IPS-15b (cell line): ENCODE data around the gene ZFHX3.

Source experiments
- H3K27me3 ChIP-seq: one replicate; pipeline ENCODE4 v1.6.1; 2013; ENCODE audit warnings: low read length; ENCODE audit not compliant: control insufficient read depth, insufficient read depth
- H3K36me3 ChIP-seq: one replicate; pipeline ENCODE4 v1.6.1; 2013; ENCODE audit warnings: low read length; ENCODE audit not compliant: control insufficient read depth, insufficient read depth
- H3K4me1 ChIP-seq: one replicate; pipeline ENCODE4 v1.6.1; 2013; ENCODE audit warnings: mild to moderate bottlenecking, low read length; ENCODE audit not compliant: control insufficient read depth, insufficient read depth
- H3K4me3 ChIP-seq: one replicate; pipeline ENCODE4 v1.5.1; 2013; ENCODE audit warnings: low read depth, low read length
- H3K9ac ChIP-seq: one replicate; pipeline ENCODE4 v1.6.1; 2013; ENCODE audit warnings: low read depth, mild to moderate bottlenecking, low read length
- H3K9me3 ChIP-seq: one replicate; pipeline ENCODE4 v1.6.1; 2013; ENCODE audit warnings: mild to moderate bottlenecking, low read length; ENCODE audit not compliant: control insufficient read depth, insufficient read depth

Gene ZFHX3

DNA sequence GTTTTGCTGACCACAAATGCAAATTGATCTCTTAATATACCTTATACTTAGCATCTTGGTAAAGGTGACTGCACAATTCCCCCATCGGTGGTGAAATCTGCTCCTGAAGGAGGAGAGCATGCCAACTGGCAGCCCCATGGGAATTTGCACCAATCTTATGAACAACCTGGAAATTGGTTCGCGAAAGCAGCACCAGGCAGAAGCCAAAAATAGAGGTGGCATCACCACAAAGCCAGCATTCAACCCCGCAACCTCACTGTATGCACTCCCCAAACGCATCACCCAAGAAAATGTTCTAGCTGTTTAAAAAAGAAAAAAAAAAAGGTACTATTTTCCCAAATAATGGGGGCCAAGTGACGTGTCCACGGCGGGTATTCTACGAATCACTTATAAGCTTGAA, 213.4 kb downstream of the ZFHX3 start:
- Histone ChIP-seq H3K27me3 (no peaks in the 10 kb centered on the region), H3K4me1 (peaks cover 2% of the 10 kb centered on the region), H3K9ac (no peak overlapping the region), H3K9me3 (no peaks in the 10 kb centered on the region), H3K36me3 (no peaks in the 10 kb centered on the region), H3K4me3 (no peak overlapping the region)

DNA sequence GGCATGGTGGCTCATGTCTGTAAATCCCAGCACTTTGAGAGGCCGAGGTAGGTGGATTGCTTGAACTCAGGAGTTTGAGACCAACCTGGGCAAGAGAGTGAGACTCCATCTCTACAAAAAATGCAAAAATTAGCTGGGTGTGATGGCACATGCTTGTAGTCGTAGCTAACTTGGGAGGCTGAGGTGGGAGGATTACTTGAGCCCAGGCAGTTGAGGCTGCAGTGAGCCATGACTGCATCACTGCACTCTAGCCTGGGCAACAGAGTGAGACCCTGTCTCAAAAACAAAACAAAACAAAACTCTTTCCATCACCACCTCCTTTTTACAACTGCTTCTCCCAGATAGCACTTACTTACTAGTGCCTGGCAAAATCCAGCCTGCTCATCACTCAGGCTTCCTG, 214.0 kb downstream of the ZFHX3 start:
- no peaks in the 10 kb centered on the region for H3K36me3 ChIP-seq
- H3K9ac ChIP-seq: no peak overlapping the region
- H3K27me3 ChIP-seq: no peaks in the 10 kb centered on the region
- no peak overlapping the region for H3K4me3 ChIP-seq
- no peaks in the 10 kb centered on the region for H3K9me3 ChIP-seq
- peaks cover 2% of the 10 kb centered on the region for H3K4me1 ChIP-seq

DNA sequence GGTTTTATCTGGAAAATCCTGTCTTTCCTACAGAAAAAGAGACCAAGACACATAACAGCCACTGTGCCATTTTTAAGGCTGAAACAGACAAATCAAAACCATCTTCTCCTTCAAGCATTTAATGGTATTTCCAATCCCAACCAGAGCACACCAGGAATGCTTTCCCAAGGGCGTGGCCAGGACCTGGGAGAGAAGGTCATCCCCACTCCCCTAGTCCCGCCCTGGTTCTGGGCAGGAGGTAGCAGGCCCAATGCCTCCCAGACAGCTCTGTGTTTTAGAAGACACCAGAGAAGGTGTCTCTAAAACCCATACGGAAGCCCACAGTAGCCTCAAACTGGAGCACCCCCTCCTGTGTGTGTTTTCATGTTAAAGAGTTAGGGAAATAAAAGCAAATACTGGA, 214.4 kb downstream of the ZFHX3 start:
- H3K9me3 ChIP-seq: no peaks in the 10 kb centered on the region
- H3K4me1 ChIP-seq: peaks cover 2% of the 10 kb centered on the region
- H3K9ac ChIP-seq: no peak overlapping the region
- no peaks in the 10 kb centered on the region for H3K27me3 ChIP-seq
- no peaks in the 10 kb centered on the region for H3K36me3 ChIP-seq
- H3K4me3 ChIP-seq: no peak overlapping the region

- Histone ChIP-seq H3K9ac (no peak overlapping the region), H3K9me3 (no peaks in the 10 kb centered on the region), H3K4me1 (peaks cover 2% of the 10 kb centered on the region), H3K36me3 (no peaks in the 10 kb centered on the region), H3K27me3 (no peaks in the 10 kb centered on the region), H3K4me3 (no peak overlapping the region)
Observed at GRCh38 chr16:72832621-72833248, 215.2 kb downstream of the ZFHX3 start.

DNA sequence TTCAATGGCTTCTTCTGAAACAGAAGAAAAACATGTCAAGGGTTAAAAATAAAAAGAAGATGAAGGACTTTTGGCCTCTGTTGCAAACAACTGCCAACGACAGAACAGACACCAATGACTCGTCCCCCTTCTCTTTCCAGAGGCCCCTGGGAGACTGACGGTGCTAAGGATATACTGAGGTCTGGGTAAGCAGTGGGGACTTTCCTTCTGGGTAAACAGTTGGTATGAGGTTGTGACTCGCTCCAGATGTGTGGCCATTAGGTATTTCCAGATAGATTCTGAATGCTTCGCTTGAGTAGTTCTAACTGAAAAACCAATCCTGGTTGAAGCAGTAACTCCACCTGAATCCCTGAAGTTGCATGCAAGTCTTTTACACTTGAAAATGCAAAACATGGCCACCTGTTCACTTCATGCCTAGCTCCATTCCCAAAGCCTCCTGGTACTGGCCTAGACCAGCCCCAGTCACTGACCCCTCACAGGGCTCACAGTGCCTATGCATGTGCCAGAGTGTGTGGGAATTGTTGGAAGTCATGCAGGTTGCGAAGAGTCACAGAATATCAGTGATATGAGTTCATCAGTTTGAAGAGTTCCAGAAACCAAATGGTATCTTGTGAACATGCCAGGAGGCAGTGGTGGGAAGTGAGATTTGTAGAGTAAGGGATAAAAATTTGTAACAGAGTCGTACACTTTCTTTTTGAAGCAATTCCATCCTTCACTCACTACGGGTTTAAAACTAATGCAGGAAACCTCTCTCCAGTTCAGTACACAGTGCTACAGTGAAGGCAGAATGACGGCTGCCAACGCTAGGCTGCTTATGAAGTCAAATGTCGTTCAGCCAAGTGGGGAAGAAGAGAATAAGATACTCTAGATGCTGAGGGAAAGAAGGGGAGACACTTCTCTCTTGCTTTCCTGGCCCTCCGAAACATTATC, 217.8 kb downstream of the ZFHX3 start:
- H3K9ac ChIP-seq: no peak overlapping the region
- no peaks in the 10 kb centered on the region for H3K36me3 ChIP-seq
- H3K4me1 ChIP-seq: peaks cover 2% of the 10 kb centered on the region
- no peak overlapping the region for H3K4me3 ChIP-seq
- H3K27me3 ChIP-seq: no peaks in the 10 kb centered on the region
- no peaks in the 10 kb centered on the region for H3K9me3 ChIP-seq

- Histone ChIP-seq H3K9me3 (no peaks in the 10 kb centered on the region), H3K36me3 (no peaks in the 10 kb centered on the region), H3K4me1 (peaks cover 2% of the 10 kb centered on the region), H3K4me3 (no peak overlapping the region), H3K27me3 (no peaks in the 10 kb centered on the region), H3K9ac (no peak overlapping the region)
Observed at GRCh38 chr16:72827866-72828265, 220.1 kb downstream of the ZFHX3 start.

GRCh38 chr16:72825912-72826621, 221.9 kb downstream of the ZFHX3 start:
- H3K36me3 ChIP-seq: no peaks in the 10 kb centered on the region
- peaks cover 2% of the 10 kb centered on the region for H3K27me3 ChIP-seq
- no peaks in the 10 kb centered on the region for H3K9me3 ChIP-seq
- no peak overlapping the region for H3K9ac ChIP-seq
- no peak overlapping the region for H3K4me3 ChIP-seq
- H3K4me1 ChIP-seq: no peaks in the 10 kb centered on the region

DNA sequence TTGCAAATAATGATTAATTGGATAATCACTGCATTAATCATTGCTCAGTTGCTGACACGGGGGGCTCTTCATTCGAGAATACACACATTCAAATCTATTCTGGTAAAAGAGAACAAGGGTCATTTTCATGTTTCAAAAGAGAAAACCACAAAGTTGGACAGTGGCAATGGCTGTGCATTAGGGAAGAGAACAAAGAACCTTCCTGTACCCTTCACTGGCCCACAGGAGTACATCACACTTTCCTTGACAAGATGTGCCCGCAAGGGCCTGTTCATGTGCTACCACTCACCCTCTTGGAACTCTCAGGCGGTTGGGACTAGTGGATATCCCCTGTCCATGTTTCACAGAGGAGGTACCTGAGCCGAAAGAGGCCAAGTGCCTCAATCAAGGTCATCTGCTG, 223.2 kb downstream of the ZFHX3 start:
- Histone ChIP-seq H3K4me3 (no peak overlapping the region), H3K9me3 (no peaks in the 10 kb centered on the region), H3K36me3 (no peaks in the 10 kb centered on the region), H3K4me1 (no peaks in the 10 kb centered on the region), H3K9ac (no peak overlapping the region), H3K27me3 (peaks cover 2% of the 10 kb centered on the region)

GRCh38 chr16:72824027-72824426, 223.9 kb downstream of the ZFHX3 start:
- no peaks in the 10 kb centered on the region for H3K36me3 ChIP-seq

GRCh38 chr16:72821185-72821950, 226.6 kb downstream of the ZFHX3 start:
- Histone ChIP-seq H3K4me3 (no peak overlapping the region), H3K9me3 (no peaks in the 10 kb centered on the region), H3K9ac (no peak overlapping the region), H3K27me3 (peaks cover 2% of the 10 kb centered on the region), H3K4me1 (peaks cover 2% of the 10 kb centered on the region), H3K36me3 (no peaks in the 10 kb centered on the region)

More at GRCh38 chr16:72824027-72824426, 223.9 kb downstream of the ZFHX3 start:
- H3K9ac ChIP-seq: no peak overlapping the region
- H3K9me3 ChIP-seq: no peaks in the 10 kb centered on the region
- no peaks in the 10 kb centered on the region for H3K4me1 ChIP-seq
- H3K4me3 ChIP-seq: no peak overlapping the region
- H3K27me3 ChIP-seq: peaks cover 2% of the 10 kb centered on the region

DNA sequence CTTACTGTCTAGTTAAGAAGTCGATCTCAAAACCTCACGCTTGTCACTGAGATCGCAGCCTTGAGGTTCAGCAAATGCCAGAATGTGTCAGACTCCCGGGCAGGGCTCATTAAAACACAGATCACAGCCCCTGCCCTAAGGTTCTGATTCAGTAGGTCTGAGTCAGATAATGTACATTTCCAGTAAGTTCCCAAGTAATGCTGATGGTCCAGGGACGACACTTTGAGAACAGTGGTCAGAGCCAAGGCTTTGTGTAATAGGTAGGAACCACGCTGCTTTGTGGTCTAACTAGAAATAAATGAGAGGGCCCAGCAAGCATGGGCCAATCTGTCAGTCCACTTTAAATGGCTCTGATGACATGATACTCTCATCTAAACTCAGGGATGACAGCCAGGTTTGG, 228.6 kb downstream of the ZFHX3 start:
- Histone ChIP-seq H3K9me3 (no peaks in the 10 kb centered on the region), H3K4me1 (peaks cover 2% of the 10 kb centered on the region), H3K27me3 (peaks cover 2% of the 10 kb centered on the region), H3K9ac (no peak overlapping the region), H3K4me3 (no peak overlapping the region), H3K36me3 (no peaks in the 10 kb centered on the region)
